ENCODE data around the gene PAQR6. TPM values are rescaled to one million over a fixed set of nuclear protein-coding genes. Genes with fewer than 3 reads are reported as not detected.
A peak's percentile ranks its signal among the peaks of the same experiment; 100 is the strongest.

PAQR6 gene
- total and polyA plus RNA-seq, 4 donors, result 0.81 to 2.8 (median 2.3) TPM; not detected in 1

- Histone ChIP-seq H3K27me3 (ENCODE audit: control insufficient read depth in 1 of 2, insufficient read depth in 2 of 2, low read length in 1 of 2) (no peaks in the 10 kb centered on the region), H3K27ac (ENCODE audit: low read depth in 1 of 2, low read length in 2 of 2) (no peak overlapping the region), H3K9me3 (ENCODE audit: control insufficient read depth, low read length) (no peaks in the 10 kb centered on the region), H3K4me3 (ENCODE audit: low read length in 2 of 2) (no peak overlapping the region), H3K4me1 (ENCODE audit: control insufficient read depth in 1 of 2, insufficient read depth in 2 of 2, low read length in 2 of 2) (peaks cover 0 to 2% of the 10 kb centered on the region in 2 donors), H3K36me3 (ENCODE audit: control insufficient read depth in 1 of 2, insufficient read depth in 2 of 2, low read length in 1 of 2) (peaks cover 6 to 18% of the 10 kb centered on the region in 2 donors)
- no peak for ATAC-seq (ENCODE audit: low FRiP score)
- intact Hi-C loops (cut with DNase I), result no loop called here
- DNase-seq, result no peak
Measured at GRCh38 chr1:156276532-156276931, 28.7 kb upstream of the PAQR6 start.

GRCh38 chr1:156270314-156270713, 22.5 kb upstream of the PAQR6 start:
- DNase-seq (no peak), ATAC-seq (ENCODE audit: low FRiP score) (no peak)
- Histone ChIP-seq H3K4me1 (ENCODE audit: control insufficient read depth in 1 of 2, insufficient read depth in 2 of 2, low read length in 2 of 2) (no peaks in the 10 kb centered on the region), H3K27ac (ENCODE audit: low read depth in 1 of 2, low read length in 2 of 2) (no peak overlapping the region), H3K27me3 (ENCODE audit: control insufficient read depth in 1 of 2, insufficient read depth in 2 of 2, low read length in 1 of 2) (no peaks in the 10 kb centered on the region), H3K9me3 (ENCODE audit: control insufficient read depth, low read length) (no peaks in the 10 kb centered on the region), H3K36me3 (ENCODE audit: control insufficient read depth in 1 of 2, insufficient read depth in 2 of 2, low read length in 1 of 2) (peaks cover 12 to 44% of the 10 kb centered on the region in 2 donors), H3K4me3 (ENCODE audit: low read length in 2 of 2) (no peak overlapping the region)
- intact Hi-C loops (cut with DNase I), result no loop called here
- WGBS, 2 donors, result 90 to 94% methylated on average over 3 of the region's 3 CpGs

- DNase-seq, result no peak
- H3K27me3 ChIP-seq (ENCODE audit: control insufficient read depth in 1 of 2, insufficient read depth in 2 of 2, low read length in 1 of 2), result no peaks in the 10 kb centered on the region
- ATAC-seq (ENCODE audit: low FRiP score), result no peak
- no peak overlapping the region for H3K27ac ChIP-seq (ENCODE audit: low read depth in 1 of 2, low read length in 2 of 2)
- intact Hi-C loops (cut with DNase I), result no loop called here
- H3K36me3 ChIP-seq (ENCODE audit: control insufficient read depth in 1 of 2, insufficient read depth in 2 of 2, low read length in 1 of 2), result peaks cover 9 to 36% of the 10 kb centered on the region in 2 donors
- 70 to 71% methylated on average over 4 of the region's 4 CpGs for WGBS, 2 donors
- H3K9me3 ChIP-seq (ENCODE audit: control insufficient read depth, low read length), result no peaks in the 10 kb centered on the region
- no peak overlapping the region for H3K4me3 ChIP-seq (ENCODE audit: low read length in 2 of 2)
- H3K4me1 ChIP-seq (ENCODE audit: control insufficient read depth in 1 of 2, insufficient read depth in 2 of 2, low read length in 2 of 2), result no peaks in the 10 kb centered on the region
Measured at GRCh38 chr1:156268336-156268735, 20.5 kb upstream of the PAQR6 start.

GRCh38 chr1:156266051-156266450, 18.2 kb upstream of the PAQR6 start:
- intact Hi-C loops (cut with DNase I), result no loop called here
- DNase-seq (no peak), ATAC-seq (ENCODE audit: low FRiP score) (no peak)
- Histone ChIP-seq H3K27me3 (ENCODE audit: control insufficient read depth in 1 of 2, insufficient read depth in 2 of 2, low read length in 1 of 2) (no peaks in the 10 kb centered on the region), H3K4me1 (ENCODE audit: control insufficient read depth in 1 of 2, insufficient read depth in 2 of 2, low read length in 2 of 2) (no peaks in the 10 kb centered on the region), H3K4me3 (ENCODE audit: low read length in 2 of 2) (no peak overlapping the region), H3K9me3 (ENCODE audit: control insufficient read depth, low read length) (no peaks in the 10 kb centered on the region), H3K36me3 (ENCODE audit: control insufficient read depth in 1 of 2, insufficient read depth in 2 of 2, low read length in 1 of 2) (peaks cover 6 to 33% of the 10 kb centered on the region in 2 donors), H3K27ac (ENCODE audit: low read depth in 1 of 2, low read length in 2 of 2) (no peak overlapping the region)
- WGBS, 2 donors, result 89 to 90% methylated on average over 13 of the region's 13 CpGs

GRCh38 chr1:156263288-156263655, 15.4 kb upstream of the PAQR6 start:
- Histone ChIP-seq H3K27me3 (ENCODE audit: control insufficient read depth in 1 of 2, insufficient read depth in 2 of 2, low read length in 1 of 2) (no peaks in the 10 kb centered on the region), H3K27ac (ENCODE audit: low read depth in 1 of 2, low read length in 2 of 2) (no peak overlapping the region), H3K4me1 (ENCODE audit: control insufficient read depth in 1 of 2, insufficient read depth in 2 of 2, low read length in 2 of 2) (no peaks in the 10 kb centered on the region), H3K36me3 (ENCODE audit: control insufficient read depth in 1 of 2, insufficient read depth in 2 of 2, low read length in 1 of 2) (peaks cover 11 to 42% of the 10 kb centered on the region in 2 donors), H3K9me3 (ENCODE audit: control insufficient read depth, low read length) (no peaks in the 10 kb centered on the region), H3K4me3 (ENCODE audit: low read length in 2 of 2) (no peak overlapping the region)
- DNase-seq, result no peak
- intact Hi-C loops (cut with DNase I), result no loop called here
- no peak for ATAC-seq (ENCODE audit: low FRiP score)
- 83 to 89% methylated on average over 9 of the region's 9 CpGs for WGBS, 2 donors

GRCh38 chr1:156262461-156263287, 14.8 kb upstream of the PAQR6 start:
- Histone ChIP-seq H3K9me3 (ENCODE audit: control insufficient read depth, low read length) (no peaks in the 10 kb centered on the region), H3K4me3 (ENCODE audit: low read length in 2 of 2) (no peak overlapping the region), H3K27ac (ENCODE audit: low read depth in 1 of 2, low read length in 2 of 2) (no peak overlapping the region), H3K27me3 (ENCODE audit: control insufficient read depth in 1 of 2, insufficient read depth in 2 of 2, low read length in 1 of 2) (no peaks in the 10 kb centered on the region), H3K4me1 (ENCODE audit: control insufficient read depth in 1 of 2, insufficient read depth in 2 of 2, low read length in 2 of 2) (no peaks in the 10 kb centered on the region), H3K36me3 (ENCODE audit: control insufficient read depth in 1 of 2, insufficient read depth in 2 of 2, low read length in 1 of 2) (peaks cover 9 to 42% of the 10 kb centered on the region in 2 donors)
- peak in 1 of 2 donors; percentile 57 for DNase-seq
- WGBS, 2 donors, result 71% methylated on average over 9 of the region's 9 CpGs
- no peak for ATAC-seq (ENCODE audit: low FRiP score)
- intact Hi-C loops (cut with DNase I), result no loop called here

GRCh38 chr1:156260896-156261295, 13.0 kb upstream of the PAQR6 start:
- 91 to 95% methylated on average over 2 of the region's 2 CpGs for WGBS, 2 donors
- Histone ChIP-seq H3K4me1 (ENCODE audit: control insufficient read depth in 1 of 2, insufficient read depth in 2 of 2, low read length in 2 of 2) (no peaks in the 10 kb centered on the region), H3K27me3 (ENCODE audit: control insufficient read depth in 1 of 2, insufficient read depth in 2 of 2, low read length in 1 of 2) (no peaks in the 10 kb centered on the region), H3K27ac (ENCODE audit: low read depth in 1 of 2, low read length in 2 of 2) (no peak overlapping the region), H3K9me3 (ENCODE audit: control insufficient read depth, low read length) (no peaks in the 10 kb centered on the region), H3K36me3 (ENCODE audit: control insufficient read depth in 1 of 2, insufficient read depth in 2 of 2, low read length in 1 of 2) (peaks cover 10 to 30% of the 10 kb centered on the region in 2 donors), H3K4me3 (ENCODE audit: low read length in 2 of 2) (no peak overlapping the region)
- intact Hi-C loops (cut with DNase I), result no loop called here
- DNase-seq (no peak), ATAC-seq (ENCODE audit: low FRiP score) (no peak)

GRCh38 chr1:156259805-156260204, 11.9 kb upstream of the PAQR6 start:
- intact Hi-C loops (cut with DNase I), result no loop called here
- Histone ChIP-seq H3K36me3 (ENCODE audit: control insufficient read depth in 1 of 2, insufficient read depth in 2 of 2, low read length in 1 of 2) (peaks cover 11 to 27% of the 10 kb centered on the region in 2 donors), H3K27ac (ENCODE audit: low read depth in 1 of 2, low read length in 2 of 2) (no peak overlapping the region), H3K27me3 (ENCODE audit: control insufficient read depth in 1 of 2, insufficient read depth in 2 of 2, low read length in 1 of 2) (no peaks in the 10 kb centered on the region), H3K4me3 (ENCODE audit: low read length in 2 of 2) (no peak overlapping the region), H3K9me3 (ENCODE audit: control insufficient read depth, low read length) (no peaks in the 10 kb centered on the region), H3K4me1 (ENCODE audit: control insufficient read depth in 1 of 2, insufficient read depth in 2 of 2, low read length in 2 of 2) (no peaks in the 10 kb centered on the region)
- DNase-seq (no peak), ATAC-seq (ENCODE audit: low FRiP score) (no peak)
- WGBS, 2 donors, result 76 to 81% methylated on average over 3 of the region's 3 CpGs

- ATAC-seq (ENCODE audit: low FRiP score) (no peak), DNase-seq (no peak)
- Histone ChIP-seq H3K4me1 (ENCODE audit: control insufficient read depth in 1 of 2, insufficient read depth in 2 of 2, low read length in 2 of 2) (no peaks in the 10 kb centered on the region), H3K27ac (ENCODE audit: low read depth in 1 of 2, low read length in 2 of 2) (no peak overlapping the region), H3K9me3 (ENCODE audit: control insufficient read depth, low read length) (no peaks in the 10 kb centered on the region), H3K36me3 (ENCODE audit: control insufficient read depth in 1 of 2, insufficient read depth in 2 of 2, low read length in 1 of 2) (peaks cover 11 to 27% of the 10 kb centered on the region in 2 donors), H3K27me3 (ENCODE audit: control insufficient read depth in 1 of 2, insufficient read depth in 2 of 2, low read length in 1 of 2) (no peaks in the 10 kb centered on the region), H3K4me3 (ENCODE audit: low read length in 2 of 2) (no peak overlapping the region)
- intact Hi-C loops (cut with DNase I), result no loop called here
- WGBS, 2 donors, result 95 to 97% methylated on average over 8 of the region's 8 CpGs
Measured at GRCh38 chr1:156258859-156259258, 11.0 kb upstream of the PAQR6 start.
